ENCODE measurements around the gene DGKG. TPM values are rescaled to one million over a fixed set of nuclear protein-coding genes. Genes with fewer than 3 reads are reported as not detected.

DGKG gene
- total and polyA plus RNA-seq, 2 of the 8 experiments (the other 6 are each of a cell fraction or from before 2014, with no cell fraction given): 0.30 to 0.48 TPM

DNA sequence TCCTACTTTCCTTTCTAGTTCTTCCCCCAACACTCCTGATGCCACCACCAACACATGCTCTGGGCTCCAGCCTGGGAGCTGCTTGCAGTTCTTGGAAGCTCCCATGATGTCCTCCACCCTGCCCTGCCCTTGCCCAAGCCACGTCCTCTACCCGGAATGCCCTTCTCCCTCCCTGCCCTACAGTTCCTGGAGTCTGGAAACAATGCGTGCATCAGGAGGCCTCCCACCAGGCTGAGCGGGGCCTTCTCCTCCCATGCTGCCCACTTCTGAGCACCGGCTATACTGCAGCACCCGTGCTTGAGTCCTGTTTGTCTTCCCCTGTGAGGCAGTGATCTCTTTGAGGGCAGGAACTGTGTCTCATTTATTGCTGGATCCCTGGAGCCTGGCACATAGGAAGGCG, 44.6 kb downstream of the DGKG start (continued):
- no peak for TF ChIP-seq FOSL1 (IDR thresholded peaks at IDR 0.05; ENCODE audit: insufficient read depth, low read depth, low read length)
- TF ChIP-seq SP4 (IDR thresholded peaks at IDR 0.05; ENCODE audit: low read length): no peak
- no peak for TF ChIP-seq MAFK (IDR thresholded peaks at IDR 0.05; ENCODE audit: low read depth, low read length)
- no peak for TF ChIP-seq TBP (IDR thresholded peaks at IDR 0.05; ENCODE audit: low read depth, low read length)
